Stimulated activated CD4-positive, alpha-beta T cell treated with anti-CD3 and anti-CD28 coated beads, Interleukin-2, amount 100 ng/mL, for 4 hours (primary cell): ENCODE results near the gene ARMC3.
"Not testable (repeated sequence)": the region's sequence is repeated elsewhere in the genome, so short reads cannot be mapped to it uniquely, and the experiment has no call there.

Experiments
- DNase-seq: peaks from one replicate; pipeline ENCODE4 v3.0.0-alpha.2; 2020; ENCODE audit warnings: low read depth

The ARMC3 gene, protein sequence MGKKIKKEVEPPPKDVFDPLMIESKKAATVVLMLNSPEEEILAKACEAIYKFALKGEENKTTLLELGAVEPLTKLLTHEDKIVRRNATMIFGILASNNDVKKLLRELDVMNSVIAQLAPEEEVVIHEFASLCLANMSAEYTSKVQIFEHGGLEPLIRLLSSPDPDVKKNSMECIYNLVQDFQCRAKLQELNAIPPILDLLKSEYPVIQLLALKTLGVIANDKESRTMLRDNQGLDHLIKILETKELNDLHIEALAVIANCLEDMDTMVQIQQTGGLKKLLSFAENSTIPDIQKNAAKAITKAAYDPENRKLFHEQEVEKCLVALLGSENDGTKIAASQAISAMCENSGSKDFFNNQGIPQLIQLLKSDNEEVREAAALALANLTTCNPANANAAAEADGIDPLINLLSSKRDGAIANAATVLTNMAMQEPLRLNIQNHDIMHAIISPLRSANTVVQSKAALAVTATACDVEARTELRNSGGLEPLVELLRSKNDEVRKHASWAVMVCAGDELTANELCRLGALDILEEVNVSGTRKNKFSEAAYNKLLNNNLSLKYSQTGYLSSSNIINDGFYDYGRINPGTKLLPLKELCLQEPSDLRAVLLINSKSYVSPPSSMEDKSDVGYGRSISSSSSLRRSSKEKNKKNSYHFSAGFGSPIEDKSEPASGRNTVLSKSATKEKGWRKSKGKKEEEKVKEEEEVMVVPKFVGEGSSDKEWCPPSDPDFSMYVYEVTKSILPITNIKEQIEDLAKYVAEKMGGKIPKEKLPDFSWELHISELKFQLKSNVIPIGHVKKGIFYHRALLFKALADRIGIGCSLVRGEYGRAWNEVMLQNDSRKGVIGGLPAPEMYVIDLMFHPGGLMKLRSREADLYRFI

GRCh38 chr10:22927661-22928403 is at the start of gene ARMC3:
ARMC3 (plus strand) TSS chr10:22928053; CDS start chr10:22931997, 3,944 bp downstream.
- peak; percentile 39 for DNase-seq

DNA sequence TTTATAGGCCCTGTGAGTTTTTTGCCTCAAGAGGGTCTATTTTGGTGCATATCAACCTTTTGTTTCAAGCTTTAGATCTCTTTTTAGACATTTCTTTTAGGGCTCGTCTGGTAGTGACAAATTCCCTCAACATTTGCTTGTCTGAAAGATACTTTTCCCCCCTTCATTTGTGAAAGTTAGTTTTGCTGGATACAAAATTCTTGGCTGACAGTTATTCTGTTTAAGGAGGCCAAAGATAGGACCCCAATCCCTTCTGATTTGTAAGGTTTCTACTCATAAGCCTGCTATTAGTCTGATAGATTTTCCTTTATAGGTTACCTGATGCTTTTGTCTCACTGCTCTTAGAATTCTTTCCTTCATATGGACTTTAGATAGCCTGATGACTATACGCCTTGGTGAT is 36.1 kb upstream of the ARMC3 start:
- no peak for DNase-seq

DNA sequence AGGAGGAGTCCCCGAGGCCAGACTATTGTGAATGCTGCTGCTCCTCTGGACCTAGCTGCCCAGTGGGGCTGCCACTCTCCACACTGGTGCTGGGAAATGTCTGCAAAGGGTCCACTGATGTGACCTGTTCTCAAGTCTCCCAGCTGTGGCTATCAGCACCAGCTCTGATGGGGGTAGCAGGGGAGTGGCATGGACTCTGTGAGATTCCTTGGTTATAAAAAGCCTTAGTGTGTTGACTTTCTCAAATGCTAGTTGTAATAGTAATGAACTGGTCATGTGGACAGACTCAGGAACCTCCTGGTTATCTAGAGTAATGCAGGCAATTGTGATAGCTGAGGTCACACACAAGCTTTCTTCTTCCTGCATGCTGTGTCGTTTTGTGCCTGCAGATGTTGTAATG is 34.1 kb upstream of the ARMC3 start:
- DNase-seq: no peak

DNA sequence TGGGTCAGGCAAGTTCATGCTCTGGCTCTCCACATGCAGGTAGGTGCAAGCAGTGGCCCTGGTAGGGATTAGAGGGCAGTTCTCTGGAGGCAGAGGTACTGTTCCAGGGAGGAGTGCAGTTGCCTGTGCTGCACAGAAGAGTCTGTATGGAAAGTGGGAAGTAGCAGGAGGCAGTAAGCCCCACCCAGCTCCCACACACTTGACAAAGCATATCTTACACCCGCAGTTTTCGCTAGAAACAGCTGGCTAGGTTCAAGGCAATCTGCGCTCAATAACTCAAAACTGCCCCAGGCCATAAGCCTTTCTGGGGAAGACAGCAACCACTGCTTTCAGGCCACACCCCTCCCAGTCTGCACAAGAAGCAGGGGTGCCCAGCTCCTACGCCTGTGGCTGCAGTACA is 33.1 kb upstream of the ARMC3 start:
- DNase-seq: no peak

DNA sequence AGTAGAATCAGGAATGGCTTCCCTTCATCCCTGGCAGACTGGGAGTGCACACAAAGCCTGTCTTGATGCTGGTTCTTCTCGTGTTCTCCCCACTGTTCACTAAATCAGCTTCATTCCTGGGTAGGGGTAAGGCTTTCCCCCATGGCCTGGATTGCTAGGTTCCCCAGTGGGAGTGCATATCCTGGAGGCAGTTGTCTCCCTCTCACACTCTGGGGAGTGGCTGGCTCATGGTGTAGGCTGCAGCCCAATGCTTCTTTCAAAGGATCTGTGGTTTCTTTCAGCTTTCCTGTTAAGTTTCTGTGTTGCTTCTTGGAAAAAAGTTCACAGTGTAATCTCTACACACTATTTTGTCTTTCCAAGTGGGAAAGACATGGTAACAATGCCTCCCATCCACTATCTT is 32.6 kb upstream of the ARMC3 start:
- DNase-seq: no peak

DNA sequence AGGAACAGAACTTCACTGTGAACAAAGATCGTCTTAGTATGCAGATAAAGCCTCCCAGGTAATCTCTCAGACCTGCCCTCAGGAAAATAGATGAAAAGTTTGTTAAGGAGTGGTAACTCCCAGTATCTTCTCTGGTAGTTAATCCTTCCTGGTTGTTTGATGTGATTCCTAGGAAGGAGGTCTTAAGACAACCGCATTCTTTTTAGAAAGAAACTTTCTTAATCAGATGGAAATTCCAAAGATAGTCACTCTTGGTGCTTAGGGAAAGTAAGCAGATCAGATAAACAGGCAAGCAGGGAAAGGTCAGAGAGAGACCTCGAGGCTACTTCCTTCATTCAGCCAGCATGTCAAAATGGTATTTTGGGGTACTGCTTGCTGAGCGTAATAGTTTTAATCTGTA is 30.5 kb upstream of the ARMC3 start:
- DNase-seq: no peak

DNA sequence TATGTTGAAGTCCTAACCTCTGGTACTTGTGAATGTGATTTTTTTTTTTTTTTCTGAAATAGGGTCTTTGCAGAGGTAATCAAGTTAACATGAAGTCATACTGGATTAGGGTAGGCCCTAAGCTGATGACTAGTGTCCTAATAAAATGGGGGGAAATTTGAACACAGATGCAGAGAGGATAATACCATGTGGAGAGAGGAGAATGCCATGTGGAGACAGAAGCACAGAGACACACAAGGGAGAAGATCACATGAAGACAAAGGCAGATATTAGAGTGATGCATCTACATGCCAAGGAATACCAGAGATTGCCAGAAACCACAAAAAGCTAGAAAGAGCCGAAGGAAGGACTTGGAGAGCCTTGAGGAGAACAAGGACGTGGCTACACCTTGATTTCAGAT is 28.5 kb upstream of the ARMC3 start:
- no peak for DNase-seq

GRCh38 chr10:22899775-22900174 is 28.1 kb upstream of the ARMC3 start:
- DNase-seq: no peak

- DNase-seq: no peak
These were observed 26.8 kb upstream of the ARMC3 start for GRCh38 chr10:22900841-22901601.

GRCh38 chr10:22902147-22902546 is 25.7 kb upstream of the ARMC3 start:
- not testable (repeated sequence) for DNase-seq

GRCh38 chr10:22903694-22904093 is 24.2 kb upstream of the ARMC3 start:
- DNase-seq: no peak

DNA sequence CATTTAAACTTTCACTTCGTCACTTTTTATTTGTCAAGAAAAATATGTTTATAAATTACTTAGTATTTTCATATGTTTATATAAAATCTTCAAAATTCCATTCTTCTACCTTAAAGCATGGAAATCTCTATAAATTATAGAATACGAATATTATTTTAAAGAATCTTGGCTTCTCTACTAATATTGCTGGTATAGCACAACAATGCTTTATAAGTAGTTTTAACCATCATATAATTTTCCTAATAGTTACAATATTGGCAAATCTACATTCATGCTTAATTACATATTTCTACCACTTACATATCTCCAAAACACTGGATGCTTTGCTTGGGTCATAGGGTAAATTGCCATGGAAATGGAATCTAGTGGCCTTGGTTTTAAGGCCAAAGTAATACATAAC is 21.1 kb upstream of the ARMC3 start:
- DNase-seq: no peak

DNA sequence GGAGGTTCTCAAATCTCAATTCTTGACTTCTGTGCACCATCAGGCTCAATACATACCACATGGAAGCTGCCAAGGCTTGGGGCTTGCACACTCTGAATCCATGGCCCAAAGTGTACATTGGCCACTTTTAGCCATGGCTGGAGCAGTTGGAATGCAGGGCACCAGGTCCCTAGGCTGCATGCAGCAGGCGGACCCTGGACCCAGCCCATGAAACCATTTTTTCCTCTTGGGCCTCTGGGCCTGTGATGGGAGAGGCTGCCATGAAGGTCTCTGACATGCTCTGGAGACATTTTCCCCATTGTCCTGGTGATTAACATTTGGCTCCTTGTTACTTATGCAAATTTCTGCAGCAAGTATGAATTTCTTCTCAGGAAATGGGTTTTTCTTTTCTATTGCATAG is 19.0 kb upstream of the ARMC3 start:
- DNase-seq: no peak

- DNase-seq: not testable (repeated sequence)
These were observed 18.2 kb upstream of the ARMC3 start for GRCh38 chr10:22909673-22910072.

DNA sequence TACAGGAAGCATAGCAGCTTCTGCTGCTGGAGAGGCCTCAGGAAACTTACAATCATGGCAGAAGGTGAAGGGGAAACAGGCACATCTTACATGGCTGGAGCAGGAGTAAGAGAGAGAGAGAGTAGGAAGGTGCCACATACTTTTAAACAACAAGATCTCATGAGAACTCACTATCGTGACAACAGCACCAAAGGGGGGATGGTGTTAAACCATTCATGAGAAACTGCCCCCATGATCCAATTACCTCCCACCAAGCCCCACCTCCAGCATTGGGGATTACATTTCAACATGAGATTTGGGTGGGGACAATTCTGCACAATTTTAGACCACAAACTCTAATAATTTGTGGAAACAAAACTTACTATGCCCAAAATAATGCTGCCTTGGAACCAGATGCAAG is 16.8 kb upstream of the ARMC3 start:
- DNase-seq: no peak

DNA sequence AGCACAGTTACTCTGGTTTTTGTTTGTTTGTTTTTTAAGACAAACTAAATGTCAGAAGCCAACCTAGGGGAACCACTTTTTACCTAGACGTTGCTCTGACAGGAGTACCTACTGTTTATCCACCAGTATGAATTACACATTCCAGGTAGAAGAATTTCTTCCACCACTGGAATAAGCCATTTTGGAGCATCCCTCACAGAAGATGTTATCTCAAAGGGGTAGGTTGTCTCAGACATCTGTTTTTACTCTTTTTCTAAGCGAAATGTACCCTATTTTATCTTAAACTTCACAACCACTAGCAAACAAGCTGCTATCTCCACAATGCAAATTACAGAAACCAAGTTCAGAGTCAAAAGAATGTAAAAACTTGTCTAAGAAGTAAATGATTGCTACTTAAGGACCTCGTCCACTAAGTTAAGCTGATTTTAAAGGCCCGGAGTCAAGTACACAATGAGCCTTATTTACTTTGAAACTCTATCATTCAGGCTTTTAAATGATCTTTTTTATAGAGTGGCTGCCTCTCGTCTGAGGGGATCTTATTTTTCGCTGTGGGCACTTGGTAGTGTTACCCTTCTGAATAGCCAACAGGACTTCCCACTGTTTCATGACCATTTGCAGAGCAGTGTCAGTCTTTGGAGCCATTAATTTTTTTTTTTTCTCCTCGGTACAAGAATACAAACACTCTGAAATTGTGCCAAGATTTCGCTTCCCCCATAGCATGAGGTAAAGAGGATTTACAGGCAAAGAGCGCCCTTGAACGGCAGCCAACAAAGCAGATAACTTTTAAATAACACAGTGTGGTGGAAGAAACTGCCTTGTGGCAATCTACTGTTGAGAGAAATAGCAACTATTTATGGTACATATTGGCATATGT is 15.7 kb upstream of the ARMC3 start:
- no peak for DNase-seq

DNA sequence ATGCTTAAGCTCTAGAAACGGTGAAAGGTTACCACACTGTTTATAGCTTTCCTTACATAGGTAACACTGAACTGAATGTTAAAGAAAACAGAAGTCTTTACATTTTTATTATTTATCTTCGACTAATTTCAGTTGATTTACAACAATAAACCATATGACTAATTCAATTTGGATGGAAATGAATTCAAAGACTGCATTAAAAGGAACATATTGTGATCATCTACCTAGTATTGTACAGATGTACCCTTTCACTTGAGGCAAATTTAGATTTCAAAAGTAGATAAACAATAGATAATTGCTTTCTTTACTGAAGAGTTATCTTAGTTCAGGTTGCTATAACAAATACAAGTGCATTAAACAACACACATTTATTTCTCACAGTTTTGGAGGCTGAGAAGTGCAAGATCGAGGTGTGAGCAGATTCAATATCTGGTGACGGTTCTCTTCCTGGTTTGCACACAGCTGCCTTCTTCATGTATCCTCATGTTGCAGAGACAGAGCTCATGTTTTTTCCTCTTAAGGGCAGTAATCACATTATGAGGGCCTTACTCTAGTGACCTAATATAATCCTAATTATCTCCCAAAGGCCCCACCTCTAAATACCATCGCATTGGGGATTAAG is 15.0 kb upstream of the ARMC3 start:
- no peak for DNase-seq

GRCh38 chr10:22913474-22914092 is 14.3 kb upstream of the ARMC3 start:
- DNase-seq: no peak

GRCh38 chr10:22915314-22915713 is 12.5 kb upstream of the ARMC3 start:
- DNase-seq: no peak

DNA sequence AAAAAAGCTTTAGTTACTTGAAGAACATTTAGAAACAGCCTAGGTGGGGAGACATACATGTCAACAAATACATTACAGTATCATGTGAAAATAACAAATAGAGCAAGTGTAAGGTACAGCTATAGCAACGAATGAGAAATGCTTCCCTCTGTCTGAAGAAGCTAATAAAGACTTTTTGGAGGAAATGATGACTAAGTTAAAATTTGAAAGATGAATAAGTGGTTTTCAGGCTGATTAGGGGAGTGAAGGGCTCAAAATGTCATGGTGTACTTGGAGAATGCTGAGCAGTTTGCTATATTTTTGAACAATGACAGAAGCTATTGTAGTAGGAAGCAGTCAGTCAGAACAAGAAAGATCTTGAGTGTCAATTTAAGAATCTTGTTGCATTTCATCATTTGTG is 2.8 kb upstream of the ARMC3 start:
- no peak for DNase-seq
